Measurements from ENCODE around the gene RPS6KB2.

Gene RPS6KB2

DNA sequence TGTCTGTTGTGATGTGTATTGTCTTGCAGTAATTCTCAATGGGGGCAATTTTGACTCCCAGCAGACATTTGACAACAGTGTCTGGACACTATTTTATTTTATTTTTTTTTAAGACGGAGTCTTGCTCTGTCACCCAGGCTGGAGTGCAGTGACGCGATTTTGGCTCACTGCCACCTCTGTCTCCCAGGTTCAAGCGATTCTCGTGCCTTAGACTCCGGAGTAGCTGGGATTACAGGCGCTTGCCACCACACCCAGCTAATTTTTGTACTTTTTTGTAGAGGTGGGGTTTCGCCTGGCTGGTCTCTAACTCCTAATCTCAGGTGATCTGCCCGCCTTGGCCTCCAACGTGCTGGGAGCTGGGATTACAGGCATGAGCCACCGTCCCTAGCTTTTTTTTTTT lies 1.4 kb downstream of the RPS6KB2 start:
- DNase-seq (ENCODE audit: low read depth, low spot score): no peak

GRCh38 chr11:67431346-67432249 lies 3.3 kb downstream of the RPS6KB2 start:
- no peak for DNase-seq (ENCODE audit: low read depth, low spot score)

GRCh38 chr11:67432655-67433349 lies 4.5 kb downstream of the RPS6KB2 start:
- no peak for DNase-seq (ENCODE audit: low read depth, low spot score)

DNA sequence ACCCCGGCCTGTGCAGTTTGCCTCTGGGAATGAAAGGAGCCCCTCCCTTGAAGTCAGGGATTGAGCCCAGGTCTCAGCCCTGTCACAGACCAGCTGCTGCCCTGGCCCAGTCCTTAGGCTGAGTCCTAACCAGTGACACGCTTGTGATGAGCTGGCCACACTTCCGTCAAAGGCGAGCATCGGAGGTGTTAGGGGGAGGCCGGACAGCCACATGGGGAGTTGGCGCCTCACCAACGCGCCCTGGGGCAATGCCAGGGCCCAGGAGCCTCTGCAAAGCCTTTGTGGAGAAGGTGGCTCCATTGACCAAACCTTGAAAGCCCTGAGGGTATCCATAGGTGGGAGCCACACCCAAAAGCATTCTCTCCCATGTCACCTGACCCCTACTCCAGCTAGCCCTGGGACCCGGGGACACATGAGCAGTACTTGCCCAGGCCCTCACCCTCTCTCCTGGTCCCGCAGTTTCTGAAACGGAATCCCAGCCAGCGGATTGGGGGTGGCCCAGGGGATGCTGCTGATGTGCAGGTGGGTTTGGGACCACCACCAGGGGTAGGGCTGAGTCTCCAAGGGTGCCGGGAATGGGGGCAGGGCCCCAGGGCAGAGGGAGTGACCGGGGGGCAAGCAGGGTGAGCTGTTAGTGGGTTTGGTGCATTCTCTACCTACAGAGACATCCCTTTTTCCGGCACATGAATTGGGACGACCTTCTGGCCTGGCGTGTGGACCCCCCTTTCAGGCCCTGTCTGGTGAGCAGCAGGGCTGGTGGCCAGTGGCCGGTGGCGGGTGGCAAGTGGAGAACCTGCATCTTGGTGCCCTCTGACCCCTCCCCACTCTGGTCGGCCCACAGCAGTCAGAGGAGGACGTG lies 5.5 kb downstream of the RPS6KB2 start:
- no peak for DNase-seq (ENCODE audit: low read depth, low spot score)

DNA sequence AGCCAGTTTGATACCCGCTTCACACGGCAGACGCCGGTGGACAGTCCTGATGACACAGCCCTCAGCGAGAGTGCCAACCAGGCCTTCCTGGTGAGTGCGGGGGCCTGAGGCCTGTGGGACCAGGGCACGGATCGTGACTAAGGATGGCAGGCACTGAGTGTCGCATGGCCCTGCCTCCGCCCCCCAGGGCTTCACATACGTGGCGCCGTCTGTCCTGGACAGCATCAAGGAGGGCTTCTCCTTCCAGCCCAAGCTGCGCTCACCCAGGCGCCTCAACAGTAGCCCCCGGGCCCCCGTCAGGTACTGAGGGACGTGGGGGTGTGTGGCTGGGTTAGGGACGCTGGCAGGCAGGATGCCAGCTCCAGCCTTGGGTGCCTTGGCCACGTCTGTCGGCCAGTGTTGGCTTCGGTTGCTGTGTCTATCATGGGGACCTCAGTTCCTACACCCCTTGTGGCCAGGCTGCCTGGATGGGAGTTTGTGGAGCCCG lies 6.1 kb downstream of the RPS6KB2 start:
- DNase-seq (ENCODE audit: low read depth, low spot score): no peak

- DNase-seq (ENCODE audit: low read depth, low spot score): no peak
These were observed 6.9 kb downstream of the RPS6KB2 start for GRCh38 chr11:67435031-67435726.

GRCh38 chr11:67435727-67436458 lies 7.6 kb downstream of the RPS6KB2 start:
- DNase-seq (ENCODE audit: low read depth, low spot score): no peak

GRCh38 chr11:67436459-67437081 lies 8.3 kb downstream of the RPS6KB2 start:
- peak; percentile 86 for DNase-seq (ENCODE audit: low read depth, low spot score)

GRCh38 chr11:67437082-67437808 lies 9.0 kb downstream of the RPS6KB2 start, which contains the start of gene PTPRCAP:
Gene PTPRCAP, minus strand, starts transcription at chr11:67437682. Its CDS starts 63 bp downstream, at chr11:67437619.
- no peak for DNase-seq (ENCODE audit: low read depth, low spot score)

DNA sequence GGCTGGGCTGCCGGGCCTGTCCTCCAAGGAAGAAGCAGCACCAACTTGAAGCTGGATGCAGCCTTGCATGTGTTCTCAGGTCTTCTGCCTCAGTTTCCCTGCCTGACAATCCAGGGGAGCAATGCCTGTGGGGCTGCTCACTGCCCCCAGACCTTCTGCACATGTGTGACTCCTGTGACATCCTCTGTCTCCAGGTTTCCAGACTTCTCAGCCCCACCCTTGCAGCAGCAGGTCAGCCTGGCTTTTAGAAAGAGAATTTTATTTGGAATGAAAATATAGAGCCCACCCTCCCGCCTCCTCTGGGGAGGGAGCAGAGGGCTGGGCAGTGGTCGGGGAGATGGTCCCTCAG lies 9.5 kb downstream of the RPS6KB2 start:
- DNase-seq (ENCODE audit: low read depth, low spot score): no peak

GRCh38 chr11:67438158-67438902 lies 10.0 kb downstream of the RPS6KB2 start:
- DNase-seq (ENCODE audit: low read depth, low spot score): no peak

GRCh38 chr11:67439321-67440228 lies 11.3 kb downstream of the RPS6KB2 start:
- no peak for DNase-seq (ENCODE audit: low read depth, low spot score)

DNA sequence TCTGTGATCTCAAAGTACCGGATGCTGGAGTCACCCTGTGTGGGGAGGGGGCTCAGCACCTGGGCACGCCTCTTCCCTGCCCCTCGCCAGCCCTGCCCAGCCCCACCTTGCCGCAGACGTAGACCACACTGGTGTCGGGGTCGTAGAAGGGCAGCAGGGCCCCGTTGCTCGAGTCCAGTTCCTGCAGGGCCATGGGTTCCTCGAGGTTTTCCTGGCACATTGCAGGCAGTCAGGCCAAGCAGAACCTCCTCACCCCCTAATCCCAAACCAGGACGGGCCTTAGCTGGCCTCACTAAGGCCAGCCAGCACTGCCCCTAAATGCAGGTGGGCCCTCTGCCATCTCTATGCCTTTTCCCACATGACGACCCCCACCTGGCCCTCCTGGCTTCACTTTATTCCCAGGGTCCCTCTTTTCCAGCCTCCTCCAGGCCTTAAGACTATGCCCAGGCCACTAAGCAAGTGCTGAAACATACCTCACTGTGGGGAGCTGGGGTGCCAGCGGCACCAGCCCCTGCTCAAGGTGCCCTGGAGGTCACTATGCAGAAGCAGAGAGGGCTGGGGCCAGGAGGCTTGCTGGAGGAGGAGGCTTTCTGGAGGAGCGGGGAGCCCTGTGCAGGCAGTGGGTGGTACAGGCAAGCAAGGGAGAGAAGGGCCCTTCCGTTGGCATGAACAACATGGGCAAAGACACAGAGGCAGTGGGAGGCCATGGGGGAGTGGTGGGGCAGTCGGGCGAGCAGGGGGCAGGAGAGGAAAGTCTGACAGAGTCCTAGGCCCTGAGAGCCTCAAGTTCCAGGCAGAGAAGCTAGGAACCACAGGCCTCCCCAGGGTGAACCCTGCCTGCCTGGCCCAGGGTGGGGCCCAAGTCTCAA lies 12.2 kb downstream of the RPS6KB2 start:
- no peak for DNase-seq (ENCODE audit: low read depth, low spot score)

DNA sequence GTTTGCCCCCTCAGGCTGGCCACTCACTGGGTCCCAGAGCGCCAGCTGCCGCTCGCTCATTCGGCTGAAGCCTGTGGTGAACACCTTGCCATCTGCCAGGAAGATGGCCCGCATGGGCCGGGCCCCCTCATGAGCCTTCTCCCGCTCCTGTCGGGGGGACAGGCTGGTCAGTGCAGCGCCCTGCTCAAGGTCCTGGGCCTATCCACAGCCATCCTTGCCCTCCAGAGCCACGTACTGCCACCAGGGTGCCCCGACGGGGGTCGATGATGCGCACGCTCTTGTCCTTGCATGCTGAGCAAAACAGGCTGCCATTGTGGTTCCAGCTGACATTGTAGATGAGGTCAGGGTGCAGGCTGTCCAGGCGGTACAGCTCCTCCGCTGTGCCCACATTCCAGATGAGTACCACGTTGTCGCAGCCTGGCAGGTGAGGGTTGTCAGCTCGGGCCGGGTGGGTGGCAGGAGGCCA lies 12.8 kb downstream of the RPS6KB2 start:
- DNase-seq (ENCODE audit: low read depth, low spot score): no peak

GRCh38 chr11:67441731-67442351 lies 13.5 kb downstream of the RPS6KB2 start:
- DNase-seq (ENCODE audit: low read depth, low spot score): no peak

Measured in iPS DF 19.7 (cell line).